ENCODE data around the gene SRPRB.

The SRPRB gene

GRCh38 chr3:133868758-133869475 is 63.3 kb downstream of the SRPRB start:
- no peak for TF ChIP-seq POLR2AphosphoS5 (IDR thresholded peaks at IDR 0.05; ENCODE audit: low read depth)
- Histone ChIP-seq H3K4me3 (replicated peaks; ENCODE audit: insufficient read depth, low read length) (no peak overlapping the region), H3K27me3 (ENCODE audit: insufficient read depth, poor library complexity, severe bottlenecking) (no peaks in the 10 kb centered on the region), H3K27ac (replicated peaks) (no peak overlapping the region)
- DNase-seq (ENCODE audit: low read depth in 1 of 2, low spot score in 1 of 2) = no peak

- no peak overlapping the region for H3K4me3 ChIP-seq (replicated peaks; ENCODE audit: insufficient read depth, low read length)
- DNase-seq (ENCODE audit: low read depth in 1 of 2, low spot score in 1 of 2) = no peak
- H3K27me3 ChIP-seq (ENCODE audit: insufficient read depth, poor library complexity, severe bottlenecking) = no peaks in the 10 kb centered on the region
- H3K27ac ChIP-seq (replicated peaks) = no peak overlapping the region
- TF ChIP-seq CTCF (IDR thresholded peaks at IDR 0.05; ENCODE audit: insufficient read depth, low read length) = no peak
- no peak for TF ChIP-seq REST (IDR thresholded peaks at IDR 0.05; ENCODE audit: insufficient replicate concordance, low read depth)
- no peak for TF ChIP-seq SPI1 (IDR thresholded peaks at IDR 0.05; ENCODE audit: borderline replicate concordance, low read depth)
- TF ChIP-seq GABPA (IDR thresholded peaks at IDR 0.05; ENCODE audit: low read depth) = no peak
- TF ChIP-seq POLR2AphosphoS5 (IDR thresholded peaks at IDR 0.05; ENCODE audit: low read depth) = no peak
Measured at GRCh38 chr3:133869586-133869985, 64.0 kb downstream of the SRPRB start.

- TF ChIP-seq REST (IDR thresholded peaks at IDR 0.05; ENCODE audit: insufficient replicate concordance, low read depth) (no peak), CTCF (IDR thresholded peaks at IDR 0.05; ENCODE audit: insufficient read depth, low read length) (no peak), POLR2AphosphoS5 (IDR thresholded peaks at IDR 0.05; ENCODE audit: low read depth) (no peak), SPI1 (IDR thresholded peaks at IDR 0.05; ENCODE audit: borderline replicate concordance, low read depth) (no peak), GABPA (IDR thresholded peaks at IDR 0.05; ENCODE audit: low read depth) (no peak)
- Histone ChIP-seq H3K27me3 (ENCODE audit: insufficient read depth, poor library complexity, severe bottlenecking) (no peaks in the 10 kb centered on the region), H3K4me3 (replicated peaks; ENCODE audit: insufficient read depth, low read length) (no peak overlapping the region), H3K27ac (replicated peaks) (no peak overlapping the region)
- DNase-seq (ENCODE audit: low read depth in 1 of 2, low spot score in 1 of 2) = no peak
Measured at GRCh38 chr3:133870822-133871221, 65.2 kb downstream of the SRPRB start.

Measured in HL-60 (cell line).